HCT116 (cell line): ENCODE data around the gene CREB3L1. TPM values are rescaled to one million over a fixed set of nuclear protein-coding genes. Genes with fewer than 3 reads are reported as not detected.

Source experiments
- ATAC-seq: fragments of 200-7000 bp; cut with Tn5 transposase; 2 replicates; pipeline ENCODE4 v1.9.1; 2020; ENCODE audit warnings: mild to moderate bottlenecking, moderate library complexity
- BruUV-seq: library from RNA; stranded (reverse); fragments of 400-500 nt; replicated peaks from 2 replicates; lab custom pipeline; 2021; lab: Mats Ljungman, UMichigan
- CTCF ChIA-PET: fragments of 300-600 bp; sonication (Branson Sonifier 250); formaldehyde crosslinking; loops from one replicate; lab custom pipeline; 2021; ENCODE audit warnings: antibody characterized with exemption; lab: Charles Lee
- POLR2A ChIA-PET: fragments of 300-600, 350-600 bp; sonication (Branson Sonifier 250); formaldehyde crosslinking; loops from one replicate; lab custom pipeline; 2021; ENCODE audit warnings: antibody characterized with exemption; lab: Charles Lee
- RAD21 ChIA-PET, 2 experiments: fragments of 300-600 bp; sonication (Branson Sonifier 250); formaldehyde crosslinking; loops; one replicate each; lab custom pipeline; 2023; ENCODE audit warnings: low total read pairs in 2 of 2; ENCODE audit not compliant: uncharacterized antibody in 2 of 2, unreplicated experiment in 2 of 2, low non-redundant PET in 1 of 2; lab: Charles Lee
- DNase-seq: peaks from one replicate; pipeline ENCODE4 v3.0.0-alpha.2; 2010; ENCODE audit warnings: low read depth, low spot score
- H2AFZ ChIP-seq: fragments of 200-600 bp; shearing (Covaris generic), sonication (generic); 2 replicates; pipeline ENCODE4 v1.6.1; 2017; ENCODE audit warnings: low read depth, mixed run types, mixed read lengths, antibody characterized with exemption, low read length; ENCODE audit not compliant: poor library complexity, severe bottlenecking
- H3K27ac ChIP-seq: 2 replicates; pipeline ENCODE4 v1.5.1; 2012; ENCODE audit warnings: low read depth, low read length
- H3K27me3 ChIP-seq: fragments of 200-600 bp; sonication (generic); 2 replicates; pipeline ENCODE4 v1.6.1; 2016; ENCODE audit warnings: mixed run types, low read length, mixed read lengths; ENCODE audit not compliant: insufficient read depth
- H3K36me3 ChIP-seq, 2 experiments: fragments of 200-500 bp in 1 of 2; fragments of 200-600 bp in 1 of 2; sonication (Bioruptor generic) in 1 of 2; sonication (generic) in 1 of 2; 2 replicates each; pipeline versions ENCODE4 v1.5.1 to v1.6.1; 2014 to 2016; ENCODE audit warnings: low read length in 2 of 2, inconsistent platforms in 1 of 2, mixed read lengths in 1 of 2, mixed run types in 1 of 2; ENCODE audit not compliant: insufficient read depth in 2 of 2, control insufficient read depth in 1 of 2
- H3K4me1 ChIP-seq, 2 experiments: fragments of 200-600 bp in 1 of 2; sonication (generic) in 1 of 2; 2 replicates each; pipeline versions ENCODE4 v1.5.1 to v1.6.1; 2012 to 2017; ENCODE audit warnings: low read length in 2 of 2, inconsistent platforms in 1 of 2, mild to moderate bottlenecking in 1 of 2, mixed read lengths in 1 of 2, mixed run types in 1 of 2, moderate library complexity in 1 of 2; ENCODE audit not compliant: insufficient read depth in 2 of 2, control insufficient read depth in 1 of 2
- H3K4me2 ChIP-seq: fragments of 200-600 bp; sonication (generic); 2 replicates; pipeline ENCODE4 v1.6.1; 2017; ENCODE audit warnings: mixed run types, low read length, mixed read lengths
- H3K4me3 ChIP-seq, 2 experiments: fragments of 200-600 bp in 1 of 2; sonication (generic) in 1 of 2; replicated peaks in 1 of 2; 2 replicates each; pipeline ENCODE4 v1.5.1; 2011 to 2016; ENCODE audit warnings: low read length in 2 of 2, control low read depth in 1 of 2, low read depth in 1 of 2, mild to moderate bottlenecking in 1 of 2, mixed read lengths in 1 of 2, mixed run types in 1 of 2
- H3K79me2 ChIP-seq: fragments of 200-600 bp; sonication (generic); 2 replicates; pipeline ENCODE4 v1.6.1; 2017; ENCODE audit warnings: mild to moderate bottlenecking, mixed run types, low read length, moderate library complexity, mixed read lengths; ENCODE audit not compliant: insufficient read depth
- H3K9ac ChIP-seq: fragments of 200-600 bp; sonication (generic); 2 replicates; pipeline ENCODE4 v1.6.1; 2016; ENCODE audit warnings: low read length, mixed read lengths
- H3K9me2 ChIP-seq: fragments of 200-600 bp; sonication (generic), shearing (Covaris generic); 2 replicates; pipeline ENCODE4 v1.6.1; 2017; ENCODE audit warnings: mixed run types, mild to moderate bottlenecking, moderate library complexity; ENCODE audit not compliant: insufficient read depth
- H3K9me3 ChIP-seq, 2 experiments: fragments of 200-500 bp in 1 of 2; fragments of 200-600 bp in 1 of 2; sonication (Bioruptor generic) in 1 of 2; sonication (generic) in 1 of 2; 2 replicates each; pipeline ENCODE4 v1.6.1; 2014 to 2017; ENCODE audit warnings: low read length in 2 of 2, mixed read lengths in 2 of 2, inconsistent platforms in 1 of 2, low read depth in 1 of 2, mild to moderate bottlenecking in 1 of 2, mixed run types in 1 of 2, moderate library complexity in 1 of 2; ENCODE audit not compliant: control insufficient read depth in 1 of 2, insufficient read depth in 1 of 2
- H4K20me1 ChIP-seq: fragments of 200-600 bp; sonication (generic), shearing (Covaris generic); 2 replicates; pipeline ENCODE4 v1.6.1; 2017; ENCODE audit warnings: mixed run types, mild to moderate bottlenecking, moderate library complexity; ENCODE audit not compliant: insufficient read depth
- CBX3 ChIP-seq: IDR thresholded peaks from 2 replicates; pipeline ENCODE4 v1.6.1; 2012; ENCODE audit warnings: low read depth
- EGR1 ChIP-seq: IDR thresholded peaks from 2 replicates; pipeline ENCODE4 v1.6.1; 2012; ENCODE audit warnings: low read depth
- ELF1 ChIP-seq: IDR thresholded peaks from 2 replicates; pipeline ENCODE4 v1.6.1; 2012; ENCODE audit warnings: low read depth, borderline replicate concordance
- EZH2 ChIP-seq: fragments of 200-600 bp; sonication (generic); IDR thresholded peaks from 2 replicates; pipeline ENCODE4 v1.6.1; 2017; ENCODE audit warnings: antibody characterized with exemption, mixed run types
- EZH2phosphoT487 ChIP-seq: fragments of 200-600 bp; IDR thresholded peaks from 2 replicates; pipeline ENCODE4 v1.6.1; 2018; ENCODE audit warnings: antibody characterized with exemption, borderline replicate concordance
- POLR2A ChIP-seq: IDR thresholded peaks from 2 replicates; pipeline ENCODE4 v1.7.0; 2011; ENCODE audit warnings: borderline replicate concordance; ENCODE audit not compliant: insufficient read depth, insufficient read length; ENCODE audit errors: extremely low read depth
- SIN3A ChIP-seq: IDR thresholded peaks from 2 replicates; pipeline ENCODE4 v1.6.1; 2012; ENCODE audit warnings: low read depth
- SP1 ChIP-seq: IDR thresholded peaks from 2 replicates; pipeline ENCODE4 v1.6.1; 2012; ENCODE audit warnings: low read depth
- TCF7L2 ChIP-seq: IDR thresholded peaks from 2 replicates; pipeline ENCODE4 v1.7.0; 2011; ENCODE audit warnings: borderline replicate concordance, inconsistent platforms; ENCODE audit not compliant: insufficient read depth, insufficient read length; ENCODE audit errors: extremely low read depth
- YY1 ChIP-seq: IDR thresholded peaks from 2 replicates; pipeline ENCODE4 v1.6.1; 2011; ENCODE audit warnings: low read length, low read depth, moderate library complexity, mild to moderate bottlenecking; ENCODE audit not compliant: insufficient replicate concordance; ENCODE audit errors: extremely low read depth
- ZFX ChIP-seq: fragments of 450-650 bp; IDR thresholded peaks from 2 replicates; pipeline ENCODE4 v1.6.1; 2017
- ZNF274 ChIP-seq: fragments of 200-500 bp; sonication (Bioruptor generic); IDR thresholded peaks from 2 replicates; pipeline ENCODE4 v1.6.1; 2014; ENCODE audit warnings: mild to moderate bottlenecking, low read depth, low read length, inconsistent platforms
- intact Hi-C: fragments of 100-400 bp; cut with micrococcal nuclease; formaldehyde crosslinking; loops from 2 replicates; pipeline ENCODE4 v1.10.0; 2022
- total RNA-seq: library from RNA; stranded (reverse); gene quantifications from one replicate; pipeline ENCODE4 v1.2.1, GENCODE V29; 2021; ENCODE audit not compliant: unreplicated experiment
- TF ChIP-seq, protein P1 (sequence below): IDR thresholded peaks from 2 replicates; pipeline ENCODE4 v1.6.1; 2011; ENCODE audit warnings: mild to moderate bottlenecking, low read length, moderate library complexity; ENCODE audit not compliant: insufficient replicate concordance; ENCODE audit errors: extremely low read depth
- TF ChIP-seq, protein P2 (sequence below): IDR thresholded peaks from 2 replicates; pipeline ENCODE4 v1.6.1; 2012
- TF ChIP-seq, protein P3 (sequence below), 3 experiments: fragments of 200-600 bp in 1 of 3; sonication (generic) in 1 of 3; IDR thresholded peaks in 2 of 3; conservative IDR thresholded peaks in 1 of 3; 2 replicates each; pipeline ENCODE4 v1.5.1; 2012 to 2017; ENCODE audit warnings: low read depth in 2 of 3, low read length in 2 of 3, antibody characterized with exemption in 1 of 3, borderline replicate concordance in 1 of 3, control low read depth in 1 of 3, mild to moderate bottlenecking in 1 of 3, mixed read lengths in 1 of 3, mixed run types in 1 of 3, moderate library complexity in 1 of 3; ENCODE audit not compliant: insufficient read depth in 1 of 3

CREB3L1 gene
- total RNA-seq, 1 experiment from 2014 or later, result 0.37 TPM

DNA sequence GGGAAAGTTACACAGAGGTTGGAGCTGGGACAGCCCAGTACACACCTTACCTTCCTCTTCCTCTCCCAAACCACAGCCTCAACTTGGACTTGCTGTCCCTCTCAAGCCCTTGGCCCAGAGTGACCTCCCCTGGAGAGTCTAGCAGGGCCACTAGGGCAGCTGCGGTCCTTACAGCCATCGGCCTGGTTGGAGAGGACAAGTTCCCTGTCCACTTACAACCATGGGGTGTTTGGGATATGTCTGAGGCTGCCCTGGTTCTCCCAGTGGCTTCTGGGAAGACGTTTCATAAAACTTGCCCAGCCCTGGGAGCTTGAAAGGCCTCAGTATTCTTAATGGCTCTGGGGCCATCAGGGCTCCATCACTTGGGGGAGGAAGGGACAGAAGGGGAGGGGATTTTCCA lies 56.7 kb downstream of the CREB3L1 start (continued):
- TF ChIP-seq TCF7L2 (no peak), EZH2phosphoT487 (no peak)
- TF ChIP-seq, all 23 proteins: peak for 0

DNA sequence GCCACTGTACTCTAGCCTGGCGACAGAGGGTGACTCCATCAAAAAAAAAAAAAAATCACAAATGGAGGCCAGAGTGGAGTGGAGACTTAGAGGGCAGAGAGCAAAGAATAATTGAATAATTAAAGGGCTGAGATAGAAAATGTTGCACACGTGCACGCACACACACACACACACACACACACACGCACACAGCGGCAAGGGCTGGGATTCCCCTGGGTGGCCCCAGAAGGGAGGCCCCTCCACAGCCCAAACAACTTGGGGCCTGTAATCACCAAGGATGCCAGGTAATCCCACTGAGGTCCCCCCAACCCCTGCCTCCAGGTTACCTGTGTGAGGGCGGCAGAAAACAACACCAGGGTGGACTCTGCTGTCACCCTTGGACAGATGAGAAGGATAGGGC lies 57.8 kb downstream of the CREB3L1 start:
- ChIA-PET RAD21 (no interaction called here), POLR2A (no interaction called here), CTCF (interaction anchor here (0.7 kb wide), 1 partner anchor 1020 kb away, joined by 3 read pairs; no protein-coding TSS in a partner anchor)
- DNase-seq, result no peak
- Histone ChIP-seq H3K79me2 (no peaks in the 10 kb centered on the region), H3K4me3 (no peak overlapping the region), H3K4me1 (peaks cover 0 to 27% of the 10 kb centered on the region in 2 experiments; a peak in 3 of 4 replicates), H3K9me2 (no peaks in the 10 kb centered on the region), H2AFZ (no peak overlapping the region), H3K36me3 (no peaks in the 10 kb centered on the region), H4K20me1 (no peaks in the 10 kb centered on the region), H3K27ac (no peak overlapping the region), H3K9ac (no peak overlapping the region), H3K4me2 (no peak overlapping the region), H3K9me3 (no peaks in the 10 kb centered on the region), H3K27me3 (no peaks in the 10 kb centered on the region)
- no peak for ATAC-seq
- no peak for TF ChIP-seq YY1
- no peak for TF ChIP-seq ZFX
- TF ChIP-seq EZH2, result no peak
- TF ChIP-seq, protein P1, sequence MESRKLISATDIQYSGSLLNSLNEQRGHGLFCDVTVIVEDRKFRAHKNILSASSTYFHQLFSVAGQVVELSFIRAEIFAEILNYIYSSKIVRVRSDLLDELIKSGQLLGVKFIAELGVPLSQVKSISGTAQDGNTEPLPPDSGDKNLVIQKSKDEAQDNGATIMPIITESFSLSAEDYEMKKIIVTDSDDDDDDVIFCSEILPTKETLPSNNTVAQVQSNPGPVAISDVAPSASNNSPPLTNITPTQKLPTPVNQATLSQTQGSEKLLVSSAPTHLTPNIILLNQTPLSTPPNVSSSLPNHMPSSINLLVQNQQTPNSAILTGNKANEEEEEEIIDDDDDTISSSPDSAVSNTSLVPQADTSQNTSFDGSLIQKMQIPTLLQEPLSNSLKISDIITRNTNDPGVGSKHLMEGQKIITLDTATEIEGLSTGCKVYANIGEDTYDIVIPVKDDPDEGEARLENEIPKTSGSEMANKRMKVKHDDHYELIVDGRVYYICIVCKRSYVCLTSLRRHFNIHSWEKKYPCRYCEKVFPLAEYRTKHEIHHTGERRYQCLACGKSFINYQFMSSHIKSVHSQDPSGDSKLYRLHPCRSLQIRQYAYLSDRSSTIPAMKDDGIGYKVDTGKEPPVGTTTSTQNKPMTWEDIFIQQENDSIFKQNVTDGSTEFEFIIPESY, result no peak
- TF ChIP-seq SIN3A, result no peak
- TF ChIP-seq EGR1, result no peak
- TF ChIP-seq, protein P2, sequence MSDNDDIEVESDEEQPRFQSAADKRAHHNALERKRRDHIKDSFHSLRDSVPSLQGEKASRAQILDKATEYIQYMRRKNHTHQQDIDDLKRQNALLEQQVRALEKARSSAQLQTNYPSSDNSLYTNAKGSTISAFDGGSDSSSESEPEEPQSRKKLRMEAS, result no peak
- TF ChIP-seq ELF1, result no peak
- TF ChIP-seq SP1, result no peak
- TF ChIP-seq, protein P3, sequence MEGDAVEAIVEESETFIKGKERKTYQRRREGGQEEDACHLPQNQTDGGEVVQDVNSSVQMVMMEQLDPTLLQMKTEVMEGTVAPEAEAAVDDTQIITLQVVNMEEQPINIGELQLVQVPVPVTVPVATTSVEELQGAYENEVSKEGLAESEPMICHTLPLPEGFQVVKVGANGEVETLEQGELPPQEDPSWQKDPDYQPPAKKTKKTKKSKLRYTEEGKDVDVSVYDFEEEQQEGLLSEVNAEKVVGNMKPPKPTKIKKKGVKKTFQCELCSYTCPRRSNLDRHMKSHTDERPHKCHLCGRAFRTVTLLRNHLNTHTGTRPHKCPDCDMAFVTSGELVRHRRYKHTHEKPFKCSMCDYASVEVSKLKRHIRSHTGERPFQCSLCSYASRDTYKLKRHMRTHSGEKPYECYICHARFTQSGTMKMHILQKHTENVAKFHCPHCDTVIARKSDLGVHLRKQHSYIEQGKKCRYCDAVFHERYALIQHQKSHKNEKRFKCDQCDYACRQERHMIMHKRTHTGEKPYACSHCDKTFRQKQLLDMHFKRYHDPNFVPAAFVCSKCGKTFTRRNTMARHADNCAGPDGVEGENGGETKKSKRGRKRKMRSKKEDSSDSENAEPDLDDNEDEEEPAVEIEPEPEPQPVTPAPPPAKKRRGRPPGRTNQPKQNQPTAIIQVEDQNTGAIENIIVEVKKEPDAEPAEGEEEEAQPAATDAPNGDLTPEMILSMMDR (IDR thresholded peaks at IDR 0.05 in 2 of 3, conservative IDR thresholded peaks at IDR 0.05 in 1 of 3; ENCODE audit: borderline replicate concordance in 1 of 3, insufficient read depth in 1 of 3, low read depth in 2 of 3, low read length in 2 of 3), result no peak
- TF ChIP-seq ZNF274, result no peak
- TF ChIP-seq EZH2phosphoT487, result no peak
- no peak for TF ChIP-seq POLR2A
- TF ChIP-seq CBX3, result no peak
- BruUV-seq, result no TSS peak
- intact Hi-C loops, result no loop called here
